ENCODE data around the gene POU3F4. TPM values are rescaled to one million over a fixed set of nuclear protein-coding genes. Genes with fewer than 3 reads are reported as not detected.

The POU3F4 gene
- total RNA-seq = 0.53 and 0.67 TPM in 2 replicates
- long read RNA-seq = 0 reads

GRCh38 chrX:83508006-83508405 lies at the start of gene POU3F4:
POU3F4 (plus strand) TSS chrX:83508290; CDS start chrX:83508325, 35 bp downstream.
- peaks cover 12% of the 10 kb centered on the region for H3K4me1 Mint-ChIP-seq (ENCODE audit: low read depth)
- H3K9me3 Mint-ChIP-seq (ENCODE audit: low read depth) = peaks cover 7% of the 10 kb centered on the region
- H3K36me3 Mint-ChIP-seq (ENCODE audit: insufficient read depth) = no peaks in the 10 kb centered on the region
- H3K27ac Mint-ChIP-seq = peak within 1 kb of the TSS; percentile 27
- no peak for TF ChIP-seq CTCF (IDR thresholded peaks at IDR 0.05; ENCODE audit: unreplicated experiment)
- peak within 1 kb of the TSS; percentile 63 for H3K4me3 Mint-ChIP-seq (ENCODE audit: low read depth)
- DNase-seq (ENCODE audit: low spot score, unreplicated experiment) = peak; percentile 39
- H3K27me3 Mint-ChIP-seq = peaks cover 75% of the 10 kb centered on the region

GRCh38 chrX:83469551-83469950 lies 38.5 kb upstream of the POU3F4 start:
- peak; percentile 60 for TF ChIP-seq CTCF (IDR thresholded peaks at IDR 0.05; ENCODE audit: unreplicated experiment)
- no peak for DNase-seq (ENCODE audit: low spot score, unreplicated experiment)
- Mint-ChIP-seq H3K36me3 (ENCODE audit: insufficient read depth) (no peaks in the 10 kb centered on the region), H3K4me1 (ENCODE audit: low read depth) (no peaks in the 10 kb centered on the region), H3K4me3 (ENCODE audit: low read depth) (no peak overlapping the region), H3K27ac (no peak overlapping the region), H3K9me3 (ENCODE audit: low read depth) (peaks cover 19% of the 10 kb centered on the region), H3K27me3 (no peaks in the 10 kb centered on the region)

GRCh38 chrX:83495898-83496297 lies 12.2 kb upstream of the POU3F4 start:
- H3K27me3 Mint-ChIP-seq = peaks cover 12% of the 10 kb centered on the region
- H3K27ac Mint-ChIP-seq = no peak overlapping the region

GRCh38 chrX:83501003-83501402 lies 7.1 kb upstream of the POU3F4 start:
- no peak for TF ChIP-seq CTCF (IDR thresholded peaks at IDR 0.05; ENCODE audit: unreplicated experiment)
- Mint-ChIP-seq H3K27me3 (peaks cover 63% of the 10 kb centered on the region), H3K9me3 (ENCODE audit: low read depth) (peaks cover 5% of the 10 kb centered on the region), H3K36me3 (ENCODE audit: insufficient read depth) (no peaks in the 10 kb centered on the region), H3K4me1 (ENCODE audit: low read depth) (peaks cover 3% of the 10 kb centered on the region), H3K4me3 (ENCODE audit: low read depth) (no peak overlapping the region), H3K27ac (no peak overlapping the region)
- DNase-seq (ENCODE audit: low spot score, unreplicated experiment) = no peak

More at GRCh38 chrX:83495898-83496297, 12.2 kb upstream of the POU3F4 start:
- no peak for DNase-seq (ENCODE audit: low spot score, unreplicated experiment)
- Mint-ChIP-seq H3K9me3 (ENCODE audit: low read depth) (peaks cover 3% of the 10 kb centered on the region), H3K4me1 (ENCODE audit: low read depth) (peaks cover 3% of the 10 kb centered on the region), H3K4me3 (ENCODE audit: low read depth) (no peak overlapping the region), H3K36me3 (ENCODE audit: insufficient read depth) (no peaks in the 10 kb centered on the region)
- no peak for TF ChIP-seq CTCF (IDR thresholded peaks at IDR 0.05; ENCODE audit: unreplicated experiment)

GRCh38 chrX:83501530-83501929 lies 6.6 kb upstream of the POU3F4 start:
- Mint-ChIP-seq H3K27ac (no peak overlapping the region), H3K9me3 (ENCODE audit: low read depth) (peaks cover 5% of the 10 kb centered on the region), H3K4me1 (ENCODE audit: low read depth) (peaks cover 3% of the 10 kb centered on the region), H3K27me3 (peaks cover 69% of the 10 kb centered on the region), H3K4me3 (ENCODE audit: low read depth) (no peak overlapping the region), H3K36me3 (ENCODE audit: insufficient read depth) (no peaks in the 10 kb centered on the region)
- DNase-seq (ENCODE audit: low spot score, unreplicated experiment) = no peak
- TF ChIP-seq CTCF (IDR thresholded peaks at IDR 0.05; ENCODE audit: unreplicated experiment) = no peak
